OCI-LY3 (cell line): ENCODE measurements around the gene KDM3B.
"Not testable (repeated sequence)": the region's sequence is repeated elsewhere in the genome, so short reads cannot be mapped to it uniquely, and the experiment has no call there.

Source experiments
- H2AFZ ChIP-seq: fragments of 200-600, 300-600 bp; shearing (Covaris generic); 2 replicates; pipeline ENCODE4 v1.6.0; 2014; ENCODE audit warnings: antibody characterized with exemption, low read depth, low read length
- H3K27ac ChIP-seq: fragments of 200-600, 300-600 bp; sonication (generic); 2 replicates; pipeline ENCODE4 v1.5.1; 2014; ENCODE audit warnings: mild to moderate bottlenecking, low read length, moderate library complexity, mixed read lengths
- H3K27me3 ChIP-seq: fragments of 200-600, 300-600 bp; sonication (generic); 2 replicates; pipeline ENCODE4 v1.6.1; 2014; ENCODE audit warnings: low read depth, low read length, mixed read lengths
- H3K36me3 ChIP-seq: fragments of 200-600, 300-600 bp; sonication (generic); replicated peaks from 2 replicates; pipeline ENCODE3; 2014; ENCODE audit warnings: low read depth, low read length, mixed read lengths
- H3K4me1 ChIP-seq: fragments of 300-600, 200-600 bp; sonication (generic); 2 replicates; pipeline ENCODE4 v1.6.1; 2014; ENCODE audit warnings: low read length, mixed read lengths
- H3K4me2 ChIP-seq: fragments of 200-600, 300-600 bp; sonication (generic); 2 replicates; pipeline ENCODE4 v1.6.1; 2014; ENCODE audit warnings: low read length, mixed read lengths
- H3K4me3 ChIP-seq: fragments of 300-600, 200-600 bp; sonication (generic); 2 replicates; pipeline ENCODE4 v1.5.1; 2014; ENCODE audit warnings: antibody characterized with exemption, mild to moderate bottlenecking, low read length, moderate library complexity
- H3K79me2 ChIP-seq: fragments of 300-600, 200-600 bp; shearing (Covaris generic); 2 replicates; pipeline ENCODE4 v1.6.1; 2014; ENCODE audit warnings: mild to moderate bottlenecking, low read length, mixed read lengths
- H3K9ac ChIP-seq: fragments of 300-600, 200-600 bp; shearing (Covaris generic); 2 replicates; pipeline ENCODE4 v1.6.0; 2014; ENCODE audit warnings: mild to moderate bottlenecking, low read length, moderate library complexity
- H3K9me3 ChIP-seq: fragments of 200-600, 300-600 bp; shearing (Covaris generic); 2 replicates; pipeline ENCODE4 v1.6.1; 2014; ENCODE audit warnings: low read length, mixed read lengths; ENCODE audit not compliant: insufficient read depth
- H4K20me1 ChIP-seq: fragments of 200-600, 300-600 bp; sonication (generic); 2 replicates; pipeline ENCODE4 v1.6.1; 2016; ENCODE audit warnings: low read length, mixed read lengths; ENCODE audit not compliant: insufficient read depth
- CTCF ChIP-seq: fragments of 200-600, 300-600 bp; sonication (generic); IDR thresholded peaks from 2 replicates; pipeline ENCODE4 v1.5.1; 2014; ENCODE audit warnings: antibody characterized with exemption, low read length, low read depth
- EZH2phosphoT487 ChIP-seq: fragments of 200-600 bp; shearing (Covaris generic); IDR thresholded peaks from 2 replicates; pipeline ENCODE4 v1.6.1; 2018; ENCODE audit warnings: antibody characterized with exemption, mixed run types, low read depth

KDM3B gene

GRCh38 chr5:138391859-138392386, 39.4 kb downstream of the KDM3B start:
- H4K20me1 ChIP-seq, result no peaks in the 10 kb centered on the region
- no peak overlapping the region for H3K4me3 ChIP-seq
- no peak overlapping the region for H3K4me2 ChIP-seq
- H3K9me3 ChIP-seq, result no peaks in the 10 kb centered on the region
- H3K27ac ChIP-seq, result no peak overlapping the region
- H3K27me3 ChIP-seq, result no peaks in the 10 kb centered on the region
- peaks cover 7% of the 10 kb centered on the region for H3K4me1 ChIP-seq
- no peak overlapping the region for H3K9ac ChIP-seq
- H3K79me2 ChIP-seq, result no peaks in the 10 kb centered on the region
- H2AFZ ChIP-seq, result no peak overlapping the region
- H3K36me3 ChIP-seq, result peaks cover 26% of the 10 kb centered on the region
- TF ChIP-seq EZH2phosphoT487, result no peak
- TF ChIP-seq CTCF, result no peak

- no peak overlapping the region for H2AFZ ChIP-seq
- peaks cover 25% of the 10 kb centered on the region for H3K4me1 ChIP-seq
- no peaks in the 10 kb centered on the region for H3K27me3 ChIP-seq
- no peaks in the 10 kb centered on the region for H3K9me3 ChIP-seq
- peaks cover 43% of the 10 kb centered on the region for H3K36me3 ChIP-seq
- peak overlapping the region; percentile 70 for H3K27ac ChIP-seq
- H3K4me3 ChIP-seq, result peak overlapping the region; percentile 16; the same call in 1 of the 2 replicates
- no peaks in the 10 kb centered on the region for H4K20me1 ChIP-seq
- peaks cover 27% of the 10 kb centered on the region for H3K79me2 ChIP-seq
- H3K4me2 ChIP-seq, result peak overlapping the region; percentile 55
- H3K9ac ChIP-seq, result peak overlapping the region; percentile 26; the same call in 1 of the 2 replicates
- TF ChIP-seq EZH2phosphoT487 (no peak), CTCF (no peak)
Observed at GRCh38 chr5:138402640-138403039, 50.2 kb downstream of the KDM3B start.

- Histone ChIP-seq H3K9me3 (no peaks in the 10 kb centered on the region), H3K27me3 (no peaks in the 10 kb centered on the region), H2AFZ (no peak overlapping the region), H3K79me2 (peaks cover 22% of the 10 kb centered on the region), H3K27ac (peak overlapping the region; percentile 81), H4K20me1 (no peaks in the 10 kb centered on the region), H3K4me3 (peak overlapping the region; percentile 64), H3K4me2 (peak overlapping the region; percentile 65), H3K36me3 (peaks cover 27% of the 10 kb centered on the region), H3K4me1 (peaks cover 25% of the 10 kb centered on the region), H3K9ac (peak overlapping the region; percentile 57)
- peak; percentile 22; the same call in 1 of the 2 replicates for TF ChIP-seq CTCF
- no peak for TF ChIP-seq EZH2phosphoT487
Observed at GRCh38 chr5:138408023-138408422, 55.5 kb downstream of the KDM3B start.

GRCh38 chr5:138410996-138411640, 58.6 kb downstream of the KDM3B start:
- peaks cover 22% of the 10 kb centered on the region for H3K4me1 ChIP-seq
- H4K20me1 ChIP-seq, H3K9ac ChIP-seq, H3K4me3 ChIP-seq, H3K27me3 ChIP-seq, H3K4me2 ChIP-seq, H3K27ac ChIP-seq, H3K9me3 ChIP-seq, H2AFZ ChIP-seq: not testable (repeated sequence)
- H3K36me3 ChIP-seq, result peaks cover 19% of the 10 kb centered on the region
- peaks cover 18% of the 10 kb centered on the region for H3K79me2 ChIP-seq
- peak; percentile 32 for TF ChIP-seq CTCF
